Measurements from ENCODE around the gene MAST4. TPM values are rescaled to one million over a fixed set of nuclear protein-coding genes. Genes with fewer than 3 reads are reported as not detected.

The MAST4 gene
- total and polyA plus RNA-seq, 2 of the 4 experiments (the other 2 are of a cell fraction), result 4.8 to 6.8 TPM

GRCh38 chr5:67031692-67032091 lies 435.5 kb downstream of the MAST4 start:
- Histone ChIP-seq H4K91ac (ENCODE audit: insufficient read depth, low read depth, low read length) (no peak overlapping the region), H2AK9ac (replicated peaks; ENCODE audit: low read depth, low read length, poor library complexity) (no peak overlapping the region), H2AK5ac (ENCODE audit: low read depth, low read length) (no peak overlapping the region), H2BK20ac (ENCODE audit: low read depth, low read length) (no peak overlapping the region), H2BK15ac (ENCODE audit: low read depth, low read length) (no peak overlapping the region; the same call in 2 of the 3 replicates), H4K20me1 (ENCODE audit: insufficient read depth, low read length) (no peaks in the 10 kb centered on the region), H3K4ac (ENCODE audit: low read depth, low read length) (no peak overlapping the region), H4K8ac (ENCODE audit: low read depth in 2 of 2, low read length in 2 of 2) (no peak overlapping the region), H3K23ac (ENCODE audit: low read depth, low read length) (peak overlapping the region; percentile 46; the same call in 1 of the 2 replicates), H2AFZ (replicated peaks; ENCODE audit: low read length, poor library complexity) (no peak overlapping the region), H3K9me3 (ENCODE audit: control insufficient read depth, insufficient read depth, low read length) (no peaks in the 10 kb centered on the region), H3K14ac (replicated peaks; ENCODE audit: low read depth, low read length) (0 out of 2 replicates have a peak overlapping the region, but pooled peaks have one; percentile 40), H3K79me1 (ENCODE audit: low read depth in 1 of 2, low read length in 2 of 2) (peaks cover 28 to 36% of the 10 kb centered on the region in 2 experiments), H3K4me1 (ENCODE audit: control insufficient read depth, insufficient read depth, low read length) (peaks cover 13% of the 10 kb centered on the region), H3K18ac (ENCODE audit: low read depth, low read length) (no peak overlapping the region), H3K36me3 (ENCODE audit: control insufficient read depth, insufficient read depth, low read length) (no peaks in the 10 kb centered on the region; the same call in 1 of the 2 replicates), H3K9me1 (ENCODE audit: insufficient read depth, low read length) (peaks cover 9% of the 10 kb centered on the region; the same call in 1 of the 2 replicates), H2BK120ac (ENCODE audit: low read depth, low read length) (no peak overlapping the region), H3K4me3 (ENCODE audit: insufficient read depth, low read depth, low read length) (no peak overlapping the region), H2BK5ac (ENCODE audit: low read depth, low read length, poor library complexity, severe bottlenecking) (no peak overlapping the region), H3K4me2 (ENCODE audit: low read depth, low read length) (no peak overlapping the region), H3K9ac (ENCODE audit: low read depth, low read length) (no peak overlapping the region), H4K5ac (ENCODE audit: low read depth, low read length) (no peak overlapping the region), H3K27ac (ENCODE audit: insufficient read depth, low read length) (no peak overlapping the region), H3K56ac (ENCODE audit: extremely low read depth, insufficient read depth, low read length) (no peak overlapping the region), H3K27me3 (ENCODE audit: control insufficient read depth, insufficient read depth, low read length) (no peaks in the 10 kb centered on the region)
- in situ Hi-C loops (cut with MboI; ENCODE audit: low sequenced_read_pairs), result no loop called here
- no TSS peak for BruUV-seq (replicated peaks)
- TF ChIP-seq POLR2A (IDR thresholded peaks at IDR 0.05; ENCODE audit: low read depth, low read length) (no peak), MXI1 (IDR thresholded peaks at IDR 0.05; ENCODE audit: borderline replicate concordance, low read depth, low read length) (no peak), CTCF (conservative IDR thresholded peaks at IDR 0.05; ENCODE audit: low read depth, low read length) (no peak), MAZ (IDR thresholded peaks at IDR 0.05; ENCODE audit: borderline replicate concordance, low read depth, low read length) (no peak), RCOR1 (IDR thresholded peaks at IDR 0.05; ENCODE audit: insufficient replicate concordance, low read length) (no peak), FOS (IDR thresholded peaks at IDR 0.05; ENCODE audit: low read depth, low read length) (no peak), USF2 (IDR thresholded peaks at IDR 0.05; ENCODE audit: low read depth, low read length) (no peak), RAD21 (IDR thresholded peaks at IDR 0.05; ENCODE audit: low read length) (no peak), BHLHE40 (IDR thresholded peaks at IDR 0.05; ENCODE audit: low read depth, low read length) (no peak), MAFK (IDR thresholded peaks at IDR 0.05; ENCODE audit: low read depth, low read length) (no peak), NFE2L2 (IDR thresholded peaks at IDR 0.05; ENCODE audit: low read depth, low read length) (no peak), RFX5 (IDR thresholded peaks at IDR 0.05; ENCODE audit: low read depth, low read length) (no peak), ELK1 (IDR thresholded peaks at IDR 0.05; ENCODE audit: borderline replicate concordance, low read depth, low read length) (no peak)
- dilution Hi-C loops (cut with HindIII; ENCODE audit: low sequenced_read_pairs, unreplicated experiment), result no loop called here
- CTCF ChIA-PET, result interaction anchor here (1.0 kb wide), 1 partner anchor 21 kb away, joined by 4 read pairs; no protein-coding TSS in a partner anchor
- POLR2A ChIA-PET (ENCODE audit: unreplicated experiment), result no interaction called here
- DNase-seq, result no peak
- ATAC-seq (ENCODE audit: low read depth), result no peak
- intact Hi-C loops (cut with micrococcal nuclease), result no loop called here
- no CpG with 5 or more reads among the region's 3 CpGs for WGBS, 2 experiments (ENCODE audit: extremely low coverage in 2 of 2, insufficient read length in 1 of 2)

All from IMR-90 (cell line).